IMR-90 (cell line): Measurements from ENCODE around the gene GPRC5D. TPM values are rescaled to one million over a fixed set of nuclear protein-coding genes. Genes with fewer than 3 reads are reported as not detected.
A peak's percentile ranks its signal among the peaks of the same experiment; 100 is the strongest.

ENCODE experiments used
- ATAC-seq: fragments of 200-7000 bp; cut with Tn5 transposase; 2 replicates; pipeline ENCODE4 v1.9.1; 2020; ENCODE audit warnings: low read depth, mild to moderate bottlenecking, moderate library complexity
- BruUV-seq: library from RNA; stranded (reverse); fragments of 400-500 nt; replicated peaks from 2 replicates; lab custom pipeline; 2021; lab: Mats Ljungman, UMichigan
- CTCF ChIA-PET: fragments of 300-600 bp; formaldehyde crosslinking; extraction: SDS; loops from one replicate; lab custom pipeline; 2021; ENCODE audit warnings: antibody characterized with exemption; lab: Yijun Ruan, JAX
- POLR2A ChIA-PET: fragments of 300-600 bp; sonication (Branson Sonifier 250); formaldehyde crosslinking; loops from one replicate; lab custom pipeline; 2022; ENCODE audit warnings: antibody characterized with exemption; ENCODE audit not compliant: unreplicated experiment; lab: Charles Lee
- DNase-seq: peaks from one replicate; pipeline ENCODE4 v3.0.0; 2013
- H2AFZ ChIP-seq: replicated peaks from 2 replicates; pipeline ENCODE3; 2013; ENCODE audit warnings: low read length, mild to moderate bottlenecking; ENCODE audit not compliant: poor library complexity
- H2AK5ac ChIP-seq: 2 replicates; pipeline ENCODE4 v1.6.1; 2013; ENCODE audit warnings: low read depth, low read length, inconsistent platforms
- H2AK9ac ChIP-seq: replicated peaks from 2 replicates; pipeline ENCODE3; 2013; ENCODE audit warnings: mild to moderate bottlenecking, low read depth, low read length, moderate library complexity; ENCODE audit not compliant: poor library complexity
- H2BK120ac ChIP-seq: 2 replicates; pipeline ENCODE4 v1.6.1; 2013; ENCODE audit warnings: low read depth, low read length, inconsistent platforms
- H2BK15ac ChIP-seq: 3 replicates; pipeline ENCODE4 v1.6.1; 2013; ENCODE audit warnings: low read depth, low read length, inconsistent platforms
- H2BK20ac ChIP-seq: 2 replicates; pipeline ENCODE4 v1.6.1; 2013; ENCODE audit warnings: low read depth, mild to moderate bottlenecking, inconsistent platforms, low read length, moderate library complexity
- H2BK5ac ChIP-seq: 2 replicates; pipeline ENCODE4 v1.6.1; 2013; ENCODE audit warnings: mild to moderate bottlenecking, low read depth, low read length, inconsistent platforms; ENCODE audit not compliant: poor library complexity, severe bottlenecking
- H3K14ac ChIP-seq: replicated peaks from 2 replicates; pipeline ENCODE4 v1.6.1; 2013; ENCODE audit warnings: low read depth, low read length, inconsistent platforms
- H3K18ac ChIP-seq: 2 replicates; pipeline ENCODE4 v1.6.1; 2013; ENCODE audit warnings: low read depth, low read length, control low read depth
- H3K23ac ChIP-seq: 2 replicates; pipeline ENCODE4 v1.6.1; 2013; ENCODE audit warnings: low read depth, low read length, inconsistent platforms
- H3K27ac ChIP-seq: 2 replicates; pipeline ENCODE4 v1.5.1; 2013; ENCODE audit warnings: mild to moderate bottlenecking, control low read depth, low read length; ENCODE audit not compliant: insufficient read depth
- H3K27me3 ChIP-seq: 2 replicates; pipeline ENCODE4 v1.6.1; 2013; ENCODE audit warnings: low read length; ENCODE audit not compliant: control insufficient read depth, insufficient read depth
- H3K36me3 ChIP-seq: 2 replicates; pipeline ENCODE4 v1.6.1; 2013; ENCODE audit warnings: low read length, mixed read lengths; ENCODE audit not compliant: control insufficient read depth, insufficient read depth
- H3K4ac ChIP-seq: 2 replicates; pipeline ENCODE4 v1.6.1; 2013; ENCODE audit warnings: low read depth, low read length, inconsistent platforms
- H3K4me1 ChIP-seq: 2 replicates; pipeline ENCODE4 v1.6.1; 2013; ENCODE audit warnings: low read length, mixed read lengths; ENCODE audit not compliant: control insufficient read depth, insufficient read depth
- H3K4me2 ChIP-seq: 2 replicates; pipeline ENCODE4 v1.6.1; 2013; ENCODE audit warnings: low read depth, mild to moderate bottlenecking, control low read depth, low read length, moderate library complexity
- H3K4me3 ChIP-seq: 2 replicates; pipeline ENCODE4 v1.5.1; 2013; ENCODE audit warnings: low read depth, mild to moderate bottlenecking, control low read depth, low read length, moderate library complexity; ENCODE audit not compliant: insufficient read depth
- H3K56ac ChIP-seq: 2 replicates; pipeline ENCODE4 v1.6.1; 2013; ENCODE audit warnings: low read length, inconsistent platforms; ENCODE audit not compliant: insufficient read depth; ENCODE audit errors: extremely low read depth
- H3K79me1 ChIP-seq, 2 experiments: 2 replicates each; pipeline ENCODE4 v1.6.1; 2013; ENCODE audit warnings: low read length in 2 of 2, inconsistent platforms in 1 of 2, low read depth in 1 of 2
- H3K9ac ChIP-seq: 2 replicates; pipeline ENCODE4 v1.6.1; 2013; ENCODE audit warnings: low read depth, low read length, control low read depth
- H3K9me1 ChIP-seq: 2 replicates; pipeline ENCODE4 v1.6.1; 2013; ENCODE audit warnings: low read length, inconsistent platforms; ENCODE audit not compliant: insufficient read depth
- H3K9me3 ChIP-seq: 2 replicates; pipeline ENCODE4 v1.6.1; 2013; ENCODE audit warnings: low read length; ENCODE audit not compliant: control insufficient read depth, insufficient read depth
- H4K20me1 ChIP-seq: 2 replicates; pipeline ENCODE4 v1.6.1; 2013; ENCODE audit warnings: low read length, inconsistent platforms; ENCODE audit not compliant: insufficient read depth
- H4K5ac ChIP-seq: 2 replicates; pipeline ENCODE4 v1.6.1; 2013; ENCODE audit warnings: mild to moderate bottlenecking, low read depth, low read length, control low read depth
- H4K8ac ChIP-seq, 2 experiments: 2 replicates each; pipeline ENCODE4 v1.6.1; 2013; ENCODE audit warnings: low read depth in 2 of 2, low read length in 2 of 2, control low read depth in 1 of 2, inconsistent platforms in 1 of 2
- H4K91ac ChIP-seq: 2 replicates; pipeline ENCODE4 v1.6.1; 2013; ENCODE audit warnings: low read depth, low read length, inconsistent platforms; ENCODE audit not compliant: insufficient read depth
- BHLHE40 ChIP-seq: fragments of 150-350 bp; IDR thresholded peaks from 2 replicates; pipeline ENCODE4 v1.6.1; 2016; ENCODE audit warnings: mild to moderate bottlenecking, low read depth, low read length
- CEBPB ChIP-seq: IDR thresholded peaks from 2 replicates; pipeline ENCODE4 v1.6.1; 2012; ENCODE audit warnings: low read depth, low read length, improper control_type of control experiment
- CHD1 ChIP-seq: IDR thresholded peaks from 2 replicates; pipeline ENCODE4 v1.6.1; 2012; ENCODE audit warnings: low read depth, low read length, improper control_type of control experiment
- FOS ChIP-seq: fragments of 150-350 bp; IDR thresholded peaks from 2 replicates; pipeline ENCODE4 v1.6.1; 2016; ENCODE audit warnings: low read depth, low read length
- MAFK ChIP-seq: IDR thresholded peaks from 2 replicates; pipeline ENCODE4 v1.6.1; 2012; ENCODE audit warnings: low read depth, low read length, improper control_type of control experiment
- MAZ ChIP-seq: IDR thresholded peaks from 2 replicates; pipeline ENCODE4 v1.6.1; 2012; ENCODE audit warnings: low read depth, mild to moderate bottlenecking, low read length, improper control_type of control experiment, moderate library complexity, borderline replicate concordance
- MXI1 ChIP-seq: IDR thresholded peaks from 2 replicates; pipeline ENCODE4 v1.6.1; 2012; ENCODE audit warnings: low read depth, mild to moderate bottlenecking, low read length, moderate library complexity, borderline replicate concordance
- NFE2L2 ChIP-seq: fragments of 150-350 bp; IDR thresholded peaks from 2 replicates; pipeline ENCODE4 v1.6.1; 2016; ENCODE audit warnings: low read depth, mild to moderate bottlenecking, low read length
- POLR2A ChIP-seq: IDR thresholded peaks from 2 replicates; pipeline ENCODE4 v1.6.1; 2012; ENCODE audit warnings: mild to moderate bottlenecking, low read depth, low read length
- RAD21 ChIP-seq: IDR thresholded peaks from 2 replicates; pipeline ENCODE4 v1.6.1; 2012; ENCODE audit warnings: low read length, improper control_type of control experiment
- RCOR1 ChIP-seq: IDR thresholded peaks from 2 replicates; pipeline ENCODE4 v1.6.1; 2012; ENCODE audit warnings: mild to moderate bottlenecking, low read length, improper control_type of control experiment; ENCODE audit not compliant: insufficient replicate concordance
- RFX5 ChIP-seq: IDR thresholded peaks from 2 replicates; pipeline ENCODE4 v1.8.0; 2012; ENCODE audit warnings: low read depth, mild to moderate bottlenecking, low read length, moderate library complexity
- SMC3 ChIP-seq: fragments of 150-350 bp; IDR thresholded peaks from 2 replicates; pipeline ENCODE4 v1.6.1; 2016; ENCODE audit warnings: low read depth, mild to moderate bottlenecking, antibody characterized with exemption, low read length, moderate library complexity
- WGBS, 2 experiments: methylation state at CpG; one replicate each; pipeline versions ENCODE4 v1.1.5 to v1.1.7; 2013; ENCODE audit warnings: missing lambda C conversion rate in 2 of 2; ENCODE audit not compliant: insufficient read length in 1 of 2; ENCODE audit errors: extremely low coverage in 2 of 2; 5-methylcytosine and 5-hydroxymethylcytosine counted together
- dilution Hi-C: fragments of 300-500 bp; cut with HindIII; formaldehyde crosslinking; loops from one replicate; pipeline ENCODE4 v1.14.3; 2018; ENCODE audit warnings: low sequenced_read_pairs; ENCODE audit not compliant: unreplicated experiment
- in situ Hi-C: fragments of 300-500 bp; cut with MboI; formaldehyde crosslinking; loops from 3 replicates; pipeline ENCODE4 v1.14.3; 2019; ENCODE audit warnings: low sequenced_read_pairs, inconsistent platforms, mixed read lengths
- intact Hi-C: fragments of 100-400 bp; cut with micrococcal nuclease; formaldehyde crosslinking; loops from 2 replicates; pipeline ENCODE4 v1.10.0; 2022
- polyA plus RNA-seq, 3 experiments: library from polyadenylated mRNA; depleted of rRNA; stranded (reverse); fragments of >200 nt; gene quantifications; 2 replicates each; pipeline ENCODE4 v1.2.3, GENCODE V29; 2012; ENCODE audit warnings: low replicate concordance in 1 of 3
- total RNA-seq: library from RNA; depleted of rRNA; stranded (reverse); fragments of >200 nt; gene quantifications from 2 replicates; pipeline ENCODE4 v1.2.3, GENCODE V29; 2012
- TF ChIP-seq, protein P1 (sequence below): fragments of 150-350 bp; IDR thresholded peaks from 2 replicates; pipeline ENCODE4 v1.6.1; 2017; ENCODE audit warnings: mild to moderate bottlenecking, antibody characterized with exemption, low read length, low read depth
- TF ChIP-seq, protein P2 (sequence below): fragments of 150-350 bp; IDR thresholded peaks from 2 replicates; pipeline ENCODE4 v1.6.1; 2016; ENCODE audit warnings: low read depth, mild to moderate bottlenecking, low read length, moderate library complexity, borderline replicate concordance
- TF ChIP-seq, protein P3 (sequence below): conservative IDR thresholded peaks from 2 replicates; pipeline ENCODE4 v1.5.1; 2012; ENCODE audit warnings: mild to moderate bottlenecking, low read depth, low read length, improper control_type of control experiment

Gene GPRC5D
- total and polyA plus RNA-seq, 2 of the 4 experiments (the other 2 are of a cell fraction) = not detected

DNA sequence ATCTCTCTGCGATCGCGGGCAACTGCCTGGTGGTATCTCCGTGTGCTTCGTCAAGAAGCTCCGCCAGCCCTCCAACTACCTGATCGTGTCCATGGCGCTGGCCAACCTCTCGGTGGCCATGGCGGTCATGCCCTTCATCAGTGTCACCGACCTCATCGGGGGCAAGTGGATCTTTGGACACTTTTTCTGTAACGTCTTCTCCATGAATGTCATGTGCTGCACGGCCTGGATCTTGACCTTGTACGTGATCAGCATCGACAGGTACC is 49.7 kb upstream of the GPRC5D start:
- Histone ChIP-seq H3K4me3 (peak overlapping the region; percentile 53), H2AK5ac (peak overlapping the region; percentile 92), H3K4me2 (peak overlapping the region; percentile 87), H4K91ac (peak overlapping the region; percentile 94), H3K79me1 (peaks cover 34 to 56% of the 10 kb centered on the region in 2 experiments), H3K4ac (peak overlapping the region; percentile 83), H4K20me1 (peaks cover 16% of the 10 kb centered on the region), H4K5ac (peak overlapping the region; percentile 93), H3K9me3 (no peaks in the 10 kb centered on the region), H3K14ac (peak overlapping the region; percentile 87), H2AK9ac (peak overlapping the region; percentile 66), H2BK120ac (peak overlapping the region; percentile 87), H3K27ac (peak overlapping the region; percentile 76), H2AFZ (peak overlapping the region; percentile 94), H2BK15ac (peak overlapping the region; percentile 49; the same call in 2 of the 3 replicates), H3K18ac (peak overlapping the region; percentile 29), H2BK5ac (peak overlapping the region; percentile 72), H3K23ac (peak overlapping the region; percentile 91), H3K9ac (peak overlapping the region; percentile 72), H3K9me1 (peaks cover 22% of the 10 kb centered on the region), H2BK20ac (peak overlapping the region; percentile 78; the same call in 1 of the 2 replicates), H4K8ac (peak overlapping the region; percentile 79 to 92; a peak in 3 of 4 replicates), H3K4me1 (peaks cover 20% of the 10 kb centered on the region), H3K36me3 (no peaks in the 10 kb centered on the region), H3K27me3 (no peaks in the 10 kb centered on the region), H3K56ac (no peak overlapping the region)
- ChIA-PET CTCF (no interaction called here), POLR2A (no interaction called here)
- no TSS peak for BruUV-seq
- intact Hi-C loops (loop anchor here (2.0 to 5.0 kb wide), 2 partner anchors 97 to 211 kb away; no protein-coding TSS in a partner anchor), dilution Hi-C loops (no loop called here), in situ Hi-C loops (loop anchor here (10.0 kb wide), 1 partner anchor 223 kb away; no protein-coding TSS in a partner anchor)
- 48% methylated on average over 15 of the region's 16 CpGs; no CpG with 5 or more reads in 1 of the 2 experiments for WGBS, 2 experiments
- TF ChIP-seq MAZ (no peak), BHLHE40 (no peak), MAFK (no peak), SMC3 (no peak), CEBPB (no peak), CHD1 (no peak), RCOR1 (no peak), RFX5 (no peak), POLR2A (no peak), FOS (no peak), MXI1 (no peak), NFE2L2 (no peak), RAD21 (no peak)
- TF ChIP-seq, protein P1, sequence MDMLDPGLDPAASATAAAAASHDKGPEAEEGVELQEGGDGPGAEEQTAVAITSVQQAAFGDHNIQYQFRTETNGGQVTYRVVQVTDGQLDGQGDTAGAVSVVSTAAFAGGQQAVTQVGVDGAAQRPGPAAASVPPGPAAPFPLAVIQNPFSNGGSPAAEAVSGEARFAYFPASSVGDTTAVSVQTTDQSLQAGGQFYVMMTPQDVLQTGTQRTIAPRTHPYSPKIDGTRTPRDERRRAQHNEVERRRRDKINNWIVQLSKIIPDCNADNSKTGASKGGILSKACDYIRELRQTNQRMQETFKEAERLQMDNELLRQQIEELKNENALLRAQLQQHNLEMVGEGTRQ = no peak
- TF ChIP-seq, protein P2, sequence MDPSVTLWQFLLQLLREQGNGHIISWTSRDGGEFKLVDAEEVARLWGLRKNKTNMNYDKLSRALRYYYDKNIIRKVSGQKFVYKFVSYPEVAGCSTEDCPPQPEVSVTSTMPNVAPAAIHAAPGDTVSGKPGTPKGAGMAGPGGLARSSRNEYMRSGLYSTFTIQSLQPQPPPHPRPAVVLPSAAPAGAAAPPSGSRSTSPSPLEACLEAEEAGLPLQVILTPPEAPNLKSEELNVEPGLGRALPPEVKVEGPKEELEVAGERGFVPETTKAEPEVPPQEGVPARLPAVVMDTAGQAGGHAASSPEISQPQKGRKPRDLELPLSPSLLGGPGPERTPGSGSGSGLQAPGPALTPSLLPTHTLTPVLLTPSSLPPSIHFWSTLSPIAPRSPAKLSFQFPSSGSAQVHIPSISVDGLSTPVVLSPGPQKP = no peak
- TF ChIP-seq, protein P3, sequence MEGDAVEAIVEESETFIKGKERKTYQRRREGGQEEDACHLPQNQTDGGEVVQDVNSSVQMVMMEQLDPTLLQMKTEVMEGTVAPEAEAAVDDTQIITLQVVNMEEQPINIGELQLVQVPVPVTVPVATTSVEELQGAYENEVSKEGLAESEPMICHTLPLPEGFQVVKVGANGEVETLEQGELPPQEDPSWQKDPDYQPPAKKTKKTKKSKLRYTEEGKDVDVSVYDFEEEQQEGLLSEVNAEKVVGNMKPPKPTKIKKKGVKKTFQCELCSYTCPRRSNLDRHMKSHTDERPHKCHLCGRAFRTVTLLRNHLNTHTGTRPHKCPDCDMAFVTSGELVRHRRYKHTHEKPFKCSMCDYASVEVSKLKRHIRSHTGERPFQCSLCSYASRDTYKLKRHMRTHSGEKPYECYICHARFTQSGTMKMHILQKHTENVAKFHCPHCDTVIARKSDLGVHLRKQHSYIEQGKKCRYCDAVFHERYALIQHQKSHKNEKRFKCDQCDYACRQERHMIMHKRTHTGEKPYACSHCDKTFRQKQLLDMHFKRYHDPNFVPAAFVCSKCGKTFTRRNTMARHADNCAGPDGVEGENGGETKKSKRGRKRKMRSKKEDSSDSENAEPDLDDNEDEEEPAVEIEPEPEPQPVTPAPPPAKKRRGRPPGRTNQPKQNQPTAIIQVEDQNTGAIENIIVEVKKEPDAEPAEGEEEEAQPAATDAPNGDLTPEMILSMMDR = no peak
- ATAC-seq (no peak), DNase-seq (no peak)
